HepG2 (cell line): ENCODE results near the gene SDR39U1. TPM values are rescaled to one million over a fixed set of nuclear protein-coding genes. Genes with fewer than 3 reads are reported as not detected.

Experiments used
- ERF ChIP-seq: IDR thresholded peaks from 2 replicates; pipeline ENCODE4 v1.6.1; 2018; ENCODE audit warnings: missing biosample characterization, missing genetic modification reagents
- HBP1 ChIP-seq: IDR thresholded peaks from 2 replicates; pipeline ENCODE4 v1.6.1; 2016; ENCODE audit warnings: low read depth, control low read depth
- HNRNPK ChIP-seq: fragments of 200-400 bp; formaldehyde crosslinking; IDR thresholded peaks from 2 replicates; pipeline ENCODE4 v1.6.1; 2018; ENCODE audit warnings: low read length, low read depth, moderate library complexity, mild to moderate bottlenecking; ENCODE audit not compliant: poor library complexity, severe bottlenecking
- JUNB ChIP-seq: sonication (generic); formaldehyde crosslinking; IDR thresholded peaks from 2 replicates; pipeline ENCODE4 v1.8.0; 2022; ENCODE audit warnings: missing genetic modification reagents, mild to moderate bottlenecking, borderline replicate concordance
- NONO ChIP-seq, 2 experiments: fragments of 450-650 bp in 1 of 2; sonication (generic) in 1 of 2; formaldehyde crosslinking in 1 of 2; IDR thresholded peaks in 1 of 2; conservative IDR thresholded peaks in 1 of 2; 2 replicates each; pipeline versions ENCODE4 v1.6.1 to v1.8.0; 2017 to 2022; ENCODE audit warnings: mild to moderate bottlenecking in 1 of 2, missing genetic modification reagents in 1 of 2, moderate library complexity in 1 of 2
- RARA ChIP-seq: IDR thresholded peaks from 2 replicates; pipeline ENCODE4 v1.6.1; 2016; ENCODE audit warnings: missing genetic modification reagents, missing compliant biosample characterization
- REPIN1 ChIP-seq: sonication (generic); formaldehyde crosslinking; IDR thresholded peaks from 2 replicates; pipeline ENCODE4 v1.8.0; 2022; ENCODE audit warnings: missing genetic modification reagents, low read depth, mild to moderate bottlenecking, borderline replicate concordance
- SAP130 ChIP-seq: IDR thresholded peaks from 2 replicates; pipeline ENCODE4 v1.6.1; 2016; ENCODE audit warnings: low read depth
- SETDB1 ChIP-seq: sonication (generic); formaldehyde crosslinking; IDR thresholded peaks from 2 replicates; pipeline ENCODE4 v1.5.1; 2020; ENCODE audit warnings: missing genetic modification reagents, mild to moderate bottlenecking, borderline replicate concordance
- ZFP36L2 ChIP-seq: sonication (generic); formaldehyde crosslinking; IDR thresholded peaks from 2 replicates; pipeline ENCODE4 v1.4.0; 2020; ENCODE audit warnings: missing genetic modification reagents
- ZNF234 ChIP-seq: sonication (generic); formaldehyde crosslinking; conservative IDR thresholded peaks from 2 replicates; pipeline ENCODE4 v1.5.1; 2020; ENCODE audit warnings: mild to moderate bottlenecking, missing genetic modification reagents
- ZNF274 ChIP-seq: sonication (generic); formaldehyde crosslinking; IDR thresholded peaks from 2 replicates; pipeline ENCODE4 v1.5.1; 2020; ENCODE audit warnings: mild to moderate bottlenecking, missing genetic modification reagents
- ZNF281 ChIP-seq: sonication (generic); formaldehyde crosslinking; IDR thresholded peaks from 2 replicates; pipeline ENCODE4 v1.4.0; 2020; ENCODE audit warnings: missing genetic modification reagents, borderline replicate concordance
- ZNF564 ChIP-seq: sonication (generic); formaldehyde crosslinking; IDR thresholded peaks from 2 replicates; pipeline ENCODE4 v1.8.1; 2023; ENCODE audit warnings: mild to moderate bottlenecking, missing genetic modification reagents
- ZNF674 ChIP-seq: sonication (generic); formaldehyde crosslinking; IDR thresholded peaks from 2 replicates; pipeline ENCODE4 v1.5.0; 2020; ENCODE audit warnings: low read depth, mild to moderate bottlenecking, missing genetic modification reagents
- ZNF761 ChIP-seq: sonication (generic); formaldehyde crosslinking; conservative IDR thresholded peaks from 2 replicates; pipeline ENCODE4 v1.4.0; 2020; ENCODE audit warnings: mild to moderate bottlenecking, missing genetic modification reagents
- ZNF780A ChIP-seq: sonication (generic); formaldehyde crosslinking; IDR thresholded peaks from 2 replicates; pipeline ENCODE4 v1.8.0; 2022; ENCODE audit warnings: mild to moderate bottlenecking, missing genetic modification reagents, moderate library complexity
- polyA plus RNA-seq, 8 experiments: library from polyadenylated mRNA; depleted of rRNA in 3 of 8; stranded (reverse) in 7 of 8; unstranded in 1 of 8; fragments of >200 nt; fragmentation: Illumina TruSeq in 4 of 8; extraction: Trizol in 4 of 8; gene quantifications; 2 replicates each; pipeline versions ENCODE4 v1.2.1 to v1.2.3, GENCODE V29; 2011 to 2016; ENCODE audit warnings: low read depth in 4 of 8, missing spikeins in 1 of 8, mixed read lengths in 1 of 8; ENCODE audit not compliant: insufficient read depth in 1 of 8
- total RNA-seq, 5 experiments: library from RNA; depleted of rRNA; stranded (reverse); fragments of >200 nt; fragmentation: Illumina TruSeq; extraction: Trizol; gene quantifications; 2 replicates each; pipeline ENCODE4 v1.2.3, GENCODE V29; 2016; ENCODE audit warnings: low read depth in 1 of 5
- TF ChIP-seq, protein P1 (sequence below): sonication (generic); formaldehyde crosslinking; IDR thresholded peaks from 2 replicates; pipeline ENCODE4 v1.4.0; 2020; ENCODE audit warnings: missing genetic modification reagents
- TF ChIP-seq, protein P2 (sequence below): sonication (generic); formaldehyde crosslinking; IDR thresholded peaks from 2 replicates; pipeline ENCODE4 v1.8.1; 2023; ENCODE audit warnings: mild to moderate bottlenecking, inconsistent platforms, moderate library complexity, missing genetic modification reagents, borderline replicate concordance
- TF ChIP-seq, protein P3 (sequence below): sonication (generic); formaldehyde crosslinking; IDR thresholded peaks from 2 replicates; pipeline ENCODE4 v1.8.1; 2023; ENCODE audit warnings: mild to moderate bottlenecking, missing genetic modification reagents
- TF ChIP-seq, protein P4 (sequence below): sonication (generic); formaldehyde crosslinking; IDR thresholded peaks from 2 replicates; pipeline ENCODE4 v1.5.1; 2020; ENCODE audit warnings: mild to moderate bottlenecking, missing genetic modification reagents, borderline replicate concordance

The SDR39U1 gene
- total and polyA plus RNA-seq, 2 of the 13 experiments (the other 11 are each of a cell fraction or from before 2014, with no cell fraction given): 34.4 to 129 TPM

GRCh38 chr14:24443053-24443665 is 583 bp upstream of the SDR39U1 start (continued):
- no peak; the same call in 1 of the 2 replicates for TF ChIP-seq ZNF674 (CRISPR knock-in tag)
- TF ChIP-seq NONO (IDR thresholded peaks at IDR 0.05): no peak
- TF ChIP-seq NONO (CRISPR knock-in tag; conservative IDR thresholded peaks at IDR 0.05): no peak
- TF ChIP-seq RARA (CRISPR knock-in tag): no peak
- TF ChIP-seq, protein P1, sequence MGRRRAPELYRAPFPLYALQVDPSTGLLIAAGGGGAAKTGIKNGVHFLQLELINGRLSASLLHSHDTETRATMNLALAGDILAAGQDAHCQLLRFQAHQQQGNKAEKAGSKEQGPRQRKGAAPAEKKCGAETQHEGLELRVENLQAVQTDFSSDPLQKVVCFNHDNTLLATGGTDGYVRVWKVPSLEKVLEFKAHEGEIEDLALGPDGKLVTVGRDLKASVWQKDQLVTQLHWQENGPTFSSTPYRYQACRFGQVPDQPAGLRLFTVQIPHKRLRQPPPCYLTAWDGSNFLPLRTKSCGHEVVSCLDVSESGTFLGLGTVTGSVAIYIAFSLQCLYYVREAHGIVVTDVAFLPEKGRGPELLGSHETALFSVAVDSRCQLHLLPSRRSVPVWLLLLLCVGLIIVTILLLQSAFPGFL (CRISPR knock-in tag): no peak
- no peak for TF ChIP-seq SAP130 (CRISPR knock-in tag)
- no peak for TF ChIP-seq JUNB (CRISPR knock-in tag)
- TF ChIP-seq ZNF780A (CRISPR knock-in tag): no peak
- TF ChIP-seq REPIN1: no peak
- TF ChIP-seq, protein P2, sequence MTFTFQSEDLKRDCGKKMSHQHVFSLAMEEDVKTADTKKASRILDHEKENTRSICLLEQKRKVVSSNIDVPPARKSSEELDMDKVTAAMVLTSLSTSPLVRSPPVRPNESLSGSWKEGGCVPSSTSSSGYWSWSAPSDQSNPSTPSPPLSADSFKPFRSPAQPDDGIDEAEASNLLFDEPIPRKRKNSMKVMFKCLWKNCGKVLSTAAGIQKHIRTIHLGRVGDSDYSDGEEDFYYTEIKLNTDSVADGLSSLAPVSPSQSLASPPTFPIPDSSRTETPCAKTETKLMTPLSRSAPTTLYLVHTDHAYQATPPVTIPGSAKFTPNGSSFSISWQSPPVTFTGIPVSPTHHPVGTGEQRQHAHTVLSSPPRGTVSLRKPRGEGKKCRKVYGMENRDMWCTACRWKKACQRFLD (CRISPR knock-in tag): no peak; the same call in 1 of the 2 replicates
- TF ChIP-seq ZNF274 (CRISPR knock-in tag): no peak
- TF ChIP-seq HBP1: no peak
- no peak for TF ChIP-seq ZNF761 (CRISPR knock-in tag)
- TF ChIP-seq HNRNPK: no peak
- TF ChIP-seq ZNF234 (CRISPR knock-in tag): no peak
- no peak for TF ChIP-seq ERF (CRISPR knock-in tag)
- TF ChIP-seq, protein P3, sequence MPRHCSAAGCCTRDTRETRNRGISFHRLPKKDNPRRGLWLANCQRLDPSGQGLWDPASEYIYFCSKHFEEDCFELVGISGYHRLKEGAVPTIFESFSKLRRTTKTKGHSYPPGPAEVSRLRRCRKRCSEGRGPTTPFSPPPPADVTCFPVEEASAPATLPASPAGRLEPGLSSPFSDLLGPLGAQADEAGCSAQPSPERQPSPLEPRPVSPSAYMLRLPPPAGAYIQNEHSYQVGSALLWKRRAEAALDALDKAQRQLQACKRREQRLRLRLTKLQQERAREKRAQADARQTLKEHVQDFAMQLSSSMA (CRISPR knock-in tag): no peak
- no peak for TF ChIP-seq ZFP36L2
- no peak for TF ChIP-seq ZNF564 (CRISPR knock-in tag)
- TF ChIP-seq SETDB1 (CRISPR knock-in tag): 0 out of 2 replicates have a peak, but pooled peaks have one; percentile 21
- no peak for TF ChIP-seq ZNF281
- TF ChIP-seq, protein P4, sequence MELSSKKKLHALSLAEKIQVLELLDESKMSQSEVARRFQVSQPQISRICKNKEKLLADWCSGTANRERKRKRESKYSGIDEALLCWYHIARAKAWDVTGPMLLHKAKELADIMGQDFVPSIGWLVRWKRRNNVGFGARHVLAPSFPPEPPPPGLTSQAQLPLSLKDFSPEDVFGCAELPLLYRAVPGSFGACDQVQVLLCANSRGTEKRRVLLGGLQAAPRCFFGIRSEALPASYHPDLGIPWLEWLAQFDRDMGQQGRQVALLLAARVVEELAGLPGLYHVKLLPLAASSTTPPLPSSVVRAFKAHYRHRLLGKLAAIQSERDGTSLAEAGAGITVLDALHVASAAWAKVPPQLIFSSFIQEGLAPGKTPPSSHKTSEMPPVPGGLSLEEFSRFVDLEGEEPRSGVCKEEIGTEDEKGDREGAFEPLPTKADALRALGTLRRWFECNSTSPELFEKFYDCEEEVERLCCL (CRISPR knock-in tag): no peak
